A673 (cell line): Measurements from ENCODE around the gene ANO4. TPM values are rescaled to one million over a fixed set of nuclear protein-coding genes. Genes with fewer than 3 reads are reported as not detected.

Experiments
- BruUV-seq: library from RNA; stranded (reverse); fragments of 400-500 nt; replicated peaks from 2 replicates; lab custom pipeline; 2021; lab: Mats Ljungman, UMichigan
- CTCF ChIA-PET: fragments of 300-600 bp; sonication (Branson Sonifier 250); formaldehyde crosslinking; loops from one replicate; lab custom pipeline; 2022; ENCODE audit warnings: antibody characterized with exemption; lab: Charles Lee
- POLR2A ChIA-PET: fragments of 300-600 bp; sonication (Branson Sonifier 250); formaldehyde crosslinking; loops from one replicate; lab custom pipeline; 2022; ENCODE audit warnings: antibody characterized with exemption; ENCODE audit not compliant: low non-redundant PET; lab: Charles Lee
- DNase-seq: peaks from one replicate; pipeline ENCODE4 v3.0.0-alpha.2; 2015; ENCODE audit warnings: low spot score
- H3K27ac ChIP-seq: fragments of 200-600 bp; sonication (generic); 2 replicates; pipeline ENCODE4 v1.5.1; 2016; ENCODE audit warnings: mixed run types, low read depth, mild to moderate bottlenecking, mixed read lengths, antibody characterized with exemption, low read length; ENCODE audit not compliant: poor library complexity, severe bottlenecking
- H3K27me3 ChIP-seq: fragments of 200-600 bp; sonication (generic); replicated peaks from 2 replicates; pipeline ENCODE4 v1.6.1; 2017; ENCODE audit warnings: mixed run types, low read depth, mild to moderate bottlenecking, mixed read lengths, antibody characterized with exemption, low read length; ENCODE audit not compliant: insufficient read depth, poor library complexity
- H3K36me3 ChIP-seq: fragments of 200-600 bp; sonication (generic); 2 replicates; pipeline ENCODE4 v1.6.1; 2016; ENCODE audit warnings: mixed run types, mild to moderate bottlenecking, mixed read lengths, antibody characterized with exemption, low read length; ENCODE audit not compliant: insufficient read depth, poor library complexity, severe bottlenecking
- H3K4me1 ChIP-seq: fragments of 200-600 bp; sonication (generic); 2 replicates; pipeline ENCODE4 v1.6.1; 2017; ENCODE audit warnings: mixed run types, mild to moderate bottlenecking, mixed read lengths, antibody characterized with exemption, low read length; ENCODE audit not compliant: insufficient read depth, poor library complexity, severe bottlenecking
- H3K4me3 ChIP-seq: fragments of 200-600 bp; sonication (generic); 2 replicates; pipeline ENCODE4 v1.5.1; 2016; ENCODE audit warnings: low read depth, mixed run types, mild to moderate bottlenecking, mixed read lengths, low read length; ENCODE audit not compliant: poor library complexity, severe bottlenecking
- H3K9me3 ChIP-seq: fragments of 200-600 bp; sonication (generic); 2 replicates; pipeline ENCODE4 v1.6.1; 2016; ENCODE audit warnings: mixed run types, low read depth, mild to moderate bottlenecking, mixed read lengths, antibody characterized with exemption, low read length; ENCODE audit not compliant: poor library complexity, severe bottlenecking
- CTCF ChIP-seq: fragments of 300-800, 200-600 bp; sonication (generic); conservative IDR thresholded peaks from 2 replicates; pipeline ENCODE4 v1.5.1; 2017; ENCODE audit warnings: low read depth, mild to moderate bottlenecking, antibody characterized with exemption, low read length, moderate library complexity, mixed read lengths
- EZH2 ChIP-seq: fragments of 200-600 bp; sonication (generic); IDR thresholded peaks from 2 replicates; pipeline ENCODE4 v1.6.1; 2017; ENCODE audit warnings: borderline replicate concordance, low read depth, mild to moderate bottlenecking, mixed read lengths, antibody characterized with exemption, low read length; ENCODE audit not compliant: poor library complexity, severe bottlenecking
- intact Hi-C: fragments of 100-400 bp; cut with micrococcal nuclease; formaldehyde crosslinking; loops from one replicate; pipeline ENCODE4 v1.10.0; 2022; ENCODE audit not compliant: unreplicated experiment
- total RNA-seq: library from RNA; stranded (reverse); gene quantifications from 2 replicates; pipeline ENCODE4 v1.2.3, GENCODE V29; 2021

Gene ANO4
- total RNA-seq, 1 experiment from 2014 or later, result 9.3 TPM

- CTCF ChIA-PET, result no interaction called here
- no TSS peak for BruUV-seq
- DNase-seq, result no peak
Measured at GRCh38 chr12:100964028-100964427, 169.5 kb downstream of the ANO4 start.

GRCh38 chr12:100967189-100967588, 172.6 kb downstream of the ANO4 start:
- H3K9me3 ChIP-seq, result no peaks in the 10 kb centered on the region
- DNase-seq, result peak; percentile 79
- no TSS peak for BruUV-seq
- H3K4me1 ChIP-seq, result peaks cover 47% of the 10 kb centered on the region
- CTCF ChIA-PET, result no interaction called here
- H3K27ac ChIP-seq, result peak overlapping the region; percentile 63
- no peaks in the 10 kb centered on the region for H3K36me3 ChIP-seq
- intact Hi-C loops, result loop anchor here (5.0 kb wide), 1 partner anchor 140 kb away; no protein-coding TSS in a partner anchor
- TF ChIP-seq EZH2, result no peak
- no peak for TF ChIP-seq CTCF
- POLR2A ChIA-PET, result no interaction called here
- H3K4me3 ChIP-seq, result no peak overlapping the region
- no peaks in the 10 kb centered on the region for H3K27me3 ChIP-seq

More at GRCh38 chr12:100964028-100964427, 169.5 kb downstream of the ANO4 start:
- H3K27ac ChIP-seq, result no peak overlapping the region
- no peaks in the 10 kb centered on the region for H3K27me3 ChIP-seq
- peaks cover 21% of the 10 kb centered on the region for H3K4me1 ChIP-seq
- POLR2A ChIA-PET, result no interaction called here
- H3K9me3 ChIP-seq, result no peaks in the 10 kb centered on the region
- TF ChIP-seq CTCF (no peak), EZH2 (no peak)
- H3K36me3 ChIP-seq, result no peaks in the 10 kb centered on the region
- H3K4me3 ChIP-seq, result no peak overlapping the region
- intact Hi-C loops, result no loop called here

- Histone ChIP-seq H3K27ac (peak overlapping the region; percentile 82), H3K27me3 (no peaks in the 10 kb centered on the region), H3K4me1 (peaks cover 46% of the 10 kb centered on the region), H3K9me3 (no peaks in the 10 kb centered on the region), H3K4me3 (no peak overlapping the region), H3K36me3 (no peaks in the 10 kb centered on the region)
- intact Hi-C loops, result no loop called here
- ChIA-PET POLR2A (no interaction called here), CTCF (interaction anchor here (0.6 kb wide), 2 partner anchors 16 to 457 kb away, joined by 3 to 4 read pairs; no protein-coding TSS in a partner anchor)
- no TSS peak for BruUV-seq
- TF ChIP-seq EZH2, result no peak
- DNase-seq, result no peak
Measured at GRCh38 chr12:100970894-100971293, 176.3 kb downstream of the ANO4 start.

- ChIA-PET POLR2A (no interaction called here), CTCF (no interaction called here)
- peaks cover 43% of the 10 kb centered on the region for H3K4me1 ChIP-seq
- no peaks in the 10 kb centered on the region for H3K27me3 ChIP-seq
- TF ChIP-seq CTCF, result no peak
- TF ChIP-seq EZH2, result no peak
- no TSS peak for BruUV-seq
- H3K27ac ChIP-seq, result peak overlapping the region; percentile 82
- no peak for DNase-seq
- H3K36me3 ChIP-seq, result no peaks in the 10 kb centered on the region
- H3K9me3 ChIP-seq, result no peaks in the 10 kb centered on the region
- intact Hi-C loops, result no loop called here
- H3K4me3 ChIP-seq, result no peak overlapping the region
Measured at GRCh38 chr12:100972121-100972520, 177.5 kb downstream of the ANO4 start.
